Stimulated activated CD8-positive, alpha-beta memory T cell treated with anti-CD3 and anti-CD28 coated beads, Interleukin-15, amount 100 ng/mL, for 1 hour (primary cell): ENCODE results near the gene RXFP3.
"Not testable (repeated sequence)": the region's sequence is repeated elsewhere in the genome, so short reads cannot be mapped to it uniquely, and the experiment has no call there.

Source experiments
- DNase-seq: peaks from one replicate; pipeline ENCODE4 v3.0.0-alpha.2; 2020; ENCODE audit warnings: low read depth

The RXFP3 gene

GRCh38 chr5:33936381-33937016, at the start of gene RXFP3:
TSS of gene RXFP3 (plus strand) at chr5:33936386. CDS start at chr5:33936741, 355 bp downstream.
- no peak for DNase-seq

- no peak for DNase-seq
Measured at GRCh38 chr5:33887268-33887667, 48.9 kb upstream of the RXFP3 start.

GRCh38 chr5:33888587-33888986, 47.6 kb upstream of the RXFP3 start:
- DNase-seq = no peak

- no peak for DNase-seq
Measured at GRCh38 chr5:33890131-33891032, 45.8 kb upstream of the RXFP3 start.

GRCh38 chr5:33891446-33891787, 44.8 kb upstream of the RXFP3 start:
- DNase-seq = no peak

- DNase-seq = no peak
Measured at GRCh38 chr5:33891788-33892619, 44.2 kb upstream of the RXFP3 start, which contains the start of gene ADAMTS12. TSS of gene ADAMTS12 (minus strand) at chr5:33891990. CDS start at chr5:33891856, 134 bp downstream.

GRCh38 chr5:33892620-33893137, 43.5 kb upstream of the RXFP3 start:
- DNase-seq = no peak

- no peak for DNase-seq
Measured at GRCh38 chr5:33894566-33894965, 41.6 kb upstream of the RXFP3 start.

- DNase-seq = no peak
Measured at GRCh38 chr5:33901156-33901555, 35.0 kb upstream of the RXFP3 start.

GRCh38 chr5:33903118-33903517, 33.1 kb upstream of the RXFP3 start:
- no peak for DNase-seq

- DNase-seq = no peak
Measured at GRCh38 chr5:33905381-33905780, 30.8 kb upstream of the RXFP3 start.

GRCh38 chr5:33906248-33906647, 29.9 kb upstream of the RXFP3 start:
- not testable (repeated sequence) for DNase-seq

GRCh38 chr5:33914844-33915243, 21.3 kb upstream of the RXFP3 start:
- DNase-seq = not testable (repeated sequence)

GRCh38 chr5:33921002-33921401, 15.2 kb upstream of the RXFP3 start:
- DNase-seq = no peak

- DNase-seq = no peak
Measured at GRCh38 chr5:33925278-33925677, 10.9 kb upstream of the RXFP3 start.

- DNase-seq = no peak
Measured at GRCh38 chr5:33927685-33928084, 8.5 kb upstream of the RXFP3 start.

- no peak for DNase-seq
Measured at GRCh38 chr5:33928283-33928682, 7.9 kb upstream of the RXFP3 start.

- DNase-seq = no peak
Measured at GRCh38 chr5:33929925-33930690, 6.1 kb upstream of the RXFP3 start.

GRCh38 chr5:33931136-33931535, 5.0 kb upstream of the RXFP3 start:
- DNase-seq = no peak

GRCh38 chr5:33933723-33934169, 2.4 kb upstream of the RXFP3 start:
- no peak for DNase-seq

- DNase-seq = no peak
Measured at GRCh38 chr5:33934176-33934575, 2.0 kb upstream of the RXFP3 start.
